GM21786 (cell line): Measurements from ENCODE around the gene CCL1.

Experiments used
- ATAC-seq: cut with Tn5 transposase; IDR thresholded peaks from one replicate; pipeline ENCODE4 v1.9.1; 2021; ENCODE audit not compliant: unreplicated experiment

Gene CCL1, protein sequence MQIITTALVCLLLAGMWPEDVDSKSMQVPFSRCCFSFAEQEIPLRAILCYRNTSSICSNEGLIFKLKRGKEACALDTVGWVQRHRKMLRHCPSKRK

DNA sequence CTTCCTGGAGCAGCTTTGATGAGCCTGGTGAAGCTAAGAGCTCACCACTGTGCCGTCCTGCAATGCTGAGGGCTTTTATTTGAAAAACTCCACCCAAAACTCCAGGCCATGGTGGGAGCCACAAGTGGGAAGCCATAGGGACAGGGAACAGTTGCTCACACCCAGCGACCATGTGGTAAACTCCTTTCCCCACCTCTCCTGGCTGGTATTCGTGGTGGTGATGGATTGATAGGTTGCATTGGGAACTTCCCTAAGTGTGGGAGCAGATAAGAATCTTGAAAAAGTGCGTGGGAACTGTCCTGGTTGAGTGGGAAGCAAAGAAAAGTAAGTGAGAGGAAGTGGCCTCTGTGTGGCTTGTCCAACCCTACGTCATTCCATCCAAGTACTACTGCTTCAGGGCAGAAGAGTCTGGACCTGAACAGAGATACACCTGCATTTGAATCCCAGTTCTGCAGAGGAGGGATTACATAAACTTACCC lies at the start of gene CCL1:
Gene CCL1 (minus strand): TSS at position 51 of the 479 bp plus-strand sequence. CDS start 72 bp downstream, outside the sequence.
- no peak for ATAC-seq

DNA sequence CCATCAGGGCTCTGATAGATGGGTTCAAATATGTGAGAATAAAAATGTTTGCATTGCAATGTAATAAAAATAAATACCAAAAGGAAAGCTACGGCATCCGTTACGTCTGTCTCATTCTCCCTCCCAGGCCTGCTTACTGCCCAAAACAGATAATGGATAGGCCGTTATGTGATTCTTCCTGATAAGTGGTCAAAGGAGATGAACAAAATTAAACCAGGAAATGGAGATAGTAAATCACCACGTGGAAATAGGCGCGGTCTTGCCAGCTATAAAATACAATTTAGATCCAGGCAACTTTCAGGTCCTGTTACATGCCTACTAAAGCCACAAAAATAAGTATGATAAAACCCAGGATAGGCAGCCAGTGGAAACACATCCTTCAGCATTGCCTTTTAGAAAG lies 49.5 kb upstream of the CCL1 start:
- ATAC-seq = no peak

- no peak for ATAC-seq
Observed at GRCh38 chr17:34411646-34412421, 48.8 kb upstream of the CCL1 start.

DNA sequence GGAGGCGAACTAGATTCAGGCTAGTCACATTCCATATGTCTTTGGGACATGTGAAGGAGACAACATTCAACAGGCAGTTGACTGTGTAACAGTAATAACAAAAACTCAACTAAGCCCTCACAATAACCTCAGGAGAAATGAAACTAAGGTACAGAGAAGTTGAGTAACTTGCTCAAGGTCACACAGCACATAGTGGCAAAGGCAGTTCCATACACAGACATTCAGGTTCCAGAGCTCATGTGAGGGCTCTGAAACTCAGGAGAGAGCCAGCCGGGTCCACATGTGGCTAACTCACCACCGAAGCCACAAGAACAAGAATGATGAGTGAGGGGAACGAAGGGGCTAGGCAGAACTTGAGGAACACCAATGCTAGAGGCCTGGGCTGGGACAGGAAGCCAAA lies 46.3 kb upstream of the CCL1 start:
- ATAC-seq = no peak

GRCh38 chr17:34408439-34408838 lies 45.4 kb upstream of the CCL1 start:
- ATAC-seq = no peak

DNA sequence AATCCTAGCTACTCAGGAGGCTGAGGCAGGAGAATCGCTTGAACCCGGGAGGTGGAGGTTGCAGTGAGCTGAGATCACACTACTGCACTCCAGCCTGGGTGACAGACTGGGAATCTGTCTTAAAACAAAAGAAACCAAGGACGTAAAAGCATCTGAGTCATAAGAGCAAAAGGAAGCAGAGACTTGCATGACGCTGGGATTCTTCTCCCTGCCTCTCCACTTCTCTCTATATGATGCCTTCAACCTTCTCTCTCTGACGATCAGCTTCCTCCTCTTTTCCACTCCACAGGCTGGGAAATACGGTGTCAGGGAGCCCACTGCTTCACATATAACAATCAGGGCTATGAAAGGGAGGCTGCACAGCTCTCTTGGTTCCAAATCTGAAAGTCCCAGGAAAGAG lies 43.2 kb upstream of the CCL1 start:
- no peak for ATAC-seq

DNA sequence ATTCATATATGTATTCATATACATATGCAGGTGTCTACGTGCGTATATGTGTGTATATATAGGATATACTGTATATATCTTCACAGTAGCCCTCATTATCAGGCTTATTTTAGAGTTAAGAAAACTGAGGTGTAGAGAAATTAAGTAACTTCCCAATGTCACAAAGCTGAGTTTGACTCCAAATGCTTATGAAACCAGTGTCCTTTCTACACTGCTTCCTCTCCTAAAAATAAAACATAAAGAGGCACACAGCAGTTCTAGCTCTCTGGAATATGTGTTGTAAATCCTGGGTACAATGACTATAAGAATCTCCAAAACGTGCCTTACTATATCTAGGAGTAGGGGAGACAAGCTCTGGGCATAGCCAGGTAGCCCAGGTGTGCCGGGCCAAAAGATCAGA lies 40.0 kb upstream of the CCL1 start:
- no peak for ATAC-seq

GRCh38 chr17:34401165-34401564 lies 38.1 kb upstream of the CCL1 start:
- ATAC-seq = no peak

DNA sequence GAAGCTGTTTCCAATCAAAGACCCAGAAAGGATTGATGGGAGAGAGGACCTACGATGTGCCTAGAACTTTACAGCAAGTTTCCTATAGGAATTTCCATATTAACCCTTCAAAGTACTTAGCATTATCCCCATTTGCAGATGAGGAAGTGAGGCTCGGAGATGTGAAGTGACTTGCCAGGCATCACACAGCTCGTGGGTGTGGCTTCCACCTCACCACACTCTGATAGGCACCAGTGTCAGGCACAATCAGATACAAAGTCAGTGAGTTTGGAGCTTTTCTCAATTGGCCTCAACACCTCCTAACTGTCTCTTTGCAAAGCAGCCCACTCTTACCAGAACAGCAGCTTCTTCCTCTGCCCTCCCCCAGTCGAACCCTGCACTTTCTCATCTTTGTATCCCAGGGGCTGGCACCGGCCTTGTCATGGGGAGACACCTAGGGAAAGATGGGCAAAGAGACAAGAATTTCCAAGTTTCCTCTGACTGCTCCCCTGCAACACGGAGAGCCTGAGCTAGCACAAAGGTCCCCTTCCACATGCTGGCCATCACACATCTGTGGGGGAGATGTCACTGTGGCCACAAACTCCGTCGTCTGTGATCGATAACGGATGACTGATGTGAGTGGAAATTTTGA lies 37.4 kb upstream of the CCL1 start:
- ATAC-seq = no peak

- ATAC-seq = no peak
Observed at GRCh38 chr17:34399725-34400124, 36.7 kb upstream of the CCL1 start.

- no peak for ATAC-seq
Observed at GRCh38 chr17:34398990-34399389, 36.0 kb upstream of the CCL1 start.

- no peak for ATAC-seq
Observed at GRCh38 chr17:34397265-34397664, 34.2 kb upstream of the CCL1 start.

DNA sequence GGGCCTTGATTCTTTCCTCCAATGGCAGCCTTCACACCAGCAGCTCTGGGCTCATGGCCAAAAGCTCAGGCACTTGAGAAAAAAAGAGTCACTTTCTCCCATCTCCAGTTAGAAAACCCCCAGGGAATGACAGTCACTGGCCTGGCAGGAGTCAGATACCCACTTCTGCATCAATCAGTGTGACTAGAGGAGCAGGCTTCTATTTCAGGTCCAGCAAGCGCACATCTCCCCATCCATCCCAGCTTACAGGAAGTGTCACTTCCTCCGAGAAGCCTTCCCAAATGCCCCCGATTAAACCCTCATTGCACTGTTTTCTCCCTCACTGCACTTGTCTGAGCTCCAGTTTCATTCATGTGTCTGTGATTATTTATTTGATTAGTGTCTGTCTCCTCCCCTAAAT lies 30.4 kb upstream of the CCL1 start:
- no peak for ATAC-seq

- no peak for ATAC-seq
Observed at GRCh38 chr17:34391241-34391640, 28.2 kb upstream of the CCL1 start.

DNA sequence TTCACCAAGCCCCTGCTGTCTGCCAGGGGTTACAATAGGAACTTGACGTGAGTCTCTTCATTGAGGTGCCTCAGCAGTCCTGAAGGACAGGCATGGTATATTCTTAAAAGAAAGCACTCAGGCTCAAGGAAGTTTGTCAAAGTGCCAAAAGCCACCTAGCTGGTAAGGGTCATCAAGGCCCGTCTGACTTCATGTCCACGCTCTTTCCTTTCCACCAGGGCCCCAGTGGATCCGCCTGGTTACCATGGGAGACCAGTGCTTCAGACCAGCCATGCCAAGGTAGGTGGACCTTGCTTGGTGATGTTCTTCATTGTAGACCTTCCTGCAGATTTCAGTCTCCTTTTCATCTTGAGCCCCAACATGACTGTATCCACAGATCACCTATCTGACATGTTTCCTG lies 27.6 kb upstream of the CCL1 start:
- no peak for ATAC-seq

- no peak for ATAC-seq
Observed at GRCh38 chr17:34389126-34389750, 26.2 kb upstream of the CCL1 start.

DNA sequence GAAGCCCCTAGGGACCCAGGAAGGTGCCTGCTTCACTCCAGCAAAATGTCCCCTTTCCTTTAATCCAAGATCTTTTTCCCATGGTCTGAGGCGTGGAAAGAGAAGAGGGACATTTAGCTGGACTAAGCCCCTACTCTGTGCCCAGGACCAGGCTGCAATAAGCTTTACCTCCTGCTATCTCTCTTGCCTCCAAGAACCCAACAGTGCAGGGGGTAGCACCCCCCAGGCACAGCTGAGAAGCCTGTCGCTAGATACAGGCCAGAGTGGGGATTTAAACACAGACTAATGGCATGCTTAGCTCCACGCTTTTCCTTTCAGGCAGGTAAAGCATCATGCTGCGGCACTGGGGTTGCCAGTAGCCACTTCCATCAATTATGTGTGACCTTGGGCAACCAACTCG lies 24.5 kb upstream of the CCL1 start:
- no peak for ATAC-seq

DNA sequence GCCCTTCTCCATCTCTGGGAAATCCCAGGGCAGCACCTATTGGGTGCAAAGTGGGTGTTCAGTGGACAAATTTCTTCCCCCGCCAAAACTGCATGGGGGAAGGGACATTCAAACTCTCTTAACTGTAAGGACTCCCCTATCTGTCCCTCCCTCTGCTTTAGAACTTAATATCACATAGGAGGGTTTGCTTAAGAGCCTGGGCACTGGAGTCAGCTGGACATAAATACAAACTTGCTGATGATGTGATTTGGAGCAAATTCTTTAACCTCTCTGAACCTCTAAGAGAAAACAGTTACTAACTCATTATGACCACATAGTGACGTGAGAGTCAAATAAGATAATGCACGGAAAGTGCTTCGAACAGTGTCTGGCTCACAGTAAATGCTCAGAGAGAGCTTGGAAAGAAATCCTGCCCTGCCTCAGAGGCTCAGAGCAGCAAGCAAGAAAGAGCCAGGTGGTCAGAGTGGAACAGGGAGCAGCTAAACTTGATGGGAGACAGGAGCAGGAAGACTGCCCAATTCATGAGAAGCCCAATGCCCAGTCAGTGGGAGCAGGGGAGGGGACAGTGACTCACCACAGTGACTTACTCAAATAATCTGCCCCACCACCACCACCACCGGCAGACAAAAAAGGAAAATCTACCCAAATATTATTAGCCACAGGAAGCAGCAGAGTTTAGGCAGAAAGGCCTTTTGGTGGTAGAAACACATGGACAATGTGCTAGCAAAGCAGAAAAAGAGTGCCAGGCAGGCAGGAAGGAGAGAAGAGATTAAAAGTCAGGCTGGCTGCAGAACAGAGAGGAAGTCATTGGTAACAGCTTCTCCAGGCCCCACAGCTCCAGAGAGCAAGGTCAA lies 23.9 kb upstream of the CCL1 start:
- ATAC-seq = no peak

DNA sequence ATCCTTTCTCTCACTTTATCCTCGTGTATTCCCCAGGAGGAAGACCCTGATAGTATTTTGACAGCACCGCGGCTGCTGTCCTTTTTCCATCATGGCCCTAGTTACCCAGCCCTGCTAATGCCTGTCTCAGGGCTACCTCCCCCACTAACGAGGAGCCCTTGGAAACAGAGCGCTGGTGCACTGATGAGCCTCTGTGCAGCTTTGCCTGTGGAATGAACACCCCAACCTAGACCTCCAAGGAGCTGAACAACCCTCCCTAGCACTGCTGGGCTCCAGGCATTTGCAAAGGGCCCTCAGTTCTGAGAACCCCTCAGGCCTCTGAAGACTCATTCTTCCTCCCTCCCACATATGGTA lies 23.3 kb upstream of the CCL1 start:
- no peak for ATAC-seq

DNA sequence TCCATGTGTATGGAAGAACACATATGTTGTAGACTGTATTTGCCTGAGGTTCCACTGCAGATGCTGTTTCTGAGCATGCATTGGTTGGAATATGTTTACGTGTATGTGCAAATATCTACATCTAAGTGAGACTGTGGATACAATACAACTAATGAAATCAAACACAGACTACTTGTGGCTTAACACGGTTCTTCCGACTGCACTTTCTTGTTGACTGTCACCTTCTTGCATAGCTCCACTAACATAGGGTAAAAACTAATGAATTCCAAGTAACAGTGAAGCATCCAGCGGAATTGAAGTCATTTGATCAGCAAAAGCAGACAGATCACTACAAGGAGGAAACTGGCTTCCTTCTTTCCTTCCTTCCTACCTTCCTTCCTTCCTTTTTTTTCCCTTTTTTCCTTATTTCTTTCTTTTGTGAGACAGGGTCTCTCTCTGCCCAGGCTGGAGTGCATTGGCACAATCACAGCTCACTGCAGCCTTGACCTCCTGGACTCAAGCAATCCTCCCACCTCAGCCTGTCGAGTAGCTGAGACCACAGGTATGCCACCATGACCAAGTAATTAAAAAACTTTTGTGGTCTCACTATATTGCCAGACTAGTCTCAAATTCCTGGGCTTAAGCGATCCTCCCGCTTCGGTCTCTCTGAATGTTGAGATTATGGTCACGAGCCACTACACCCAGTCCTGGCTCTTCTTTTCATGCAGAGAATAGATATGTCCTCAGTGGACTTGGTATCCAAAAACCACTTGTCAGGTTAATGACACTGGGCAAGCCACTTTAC lies 22.0 kb upstream of the CCL1 start:
- no peak for ATAC-seq
